Activated CD4-positive, alpha-beta T cell treated with anti-CD3 and anti-CD28 coated beads for 36 hours (primary cell): Measurements from ENCODE around the gene VCY. TPM values are rescaled to one million over a fixed set of nuclear protein-coding genes. Genes with fewer than 3 reads are reported as not detected.
"Not testable (repeated sequence)": the region's sequence is repeated elsewhere in the genome, so short reads cannot be mapped to it uniquely, and the experiment has no call there.

Experiments used
- ATAC-seq: fragments of 200-7000 bp; cut with Tn5 transposase; one replicate; pipeline ENCODE4 v1.10.0; 2021; ENCODE audit warnings: mild to moderate bottlenecking, moderate library complexity
- CTCF ChIA-PET: fragments of 350-600 bp; sonication (Branson Sonifier 250); formaldehyde crosslinking; loops from one replicate; lab custom pipeline; 2021; ENCODE audit warnings: antibody characterized with exemption; lab: Charles Lee
- POLR2A ChIA-PET: fragments of 350-600 bp; sonication (Branson Sonifier 250); formaldehyde crosslinking; loops from one replicate; lab custom pipeline; 2021; ENCODE audit warnings: antibody characterized with exemption, inconsistent platforms; lab: Charles Lee
- DNase-seq: peaks from one replicate; pipeline ENCODE4 v3.0.0-alpha.2; 2020
- H3K27ac Mint-ChIP-seq: one replicate; pipeline ENCODE4 v1.8.0; 2021; ENCODE audit warnings: mixed read lengths
- H3K27me3 Mint-ChIP-seq: one replicate; pipeline ENCODE4 v1.8.0; 2021; ENCODE audit warnings: mixed read lengths
- H3K36me3 Mint-ChIP-seq: one replicate; pipeline ENCODE4 v1.8.0; 2021; ENCODE audit warnings: low read depth, mixed read lengths
- H3K4me1 Mint-ChIP-seq: one replicate; pipeline ENCODE4 v1.8.0; 2021; ENCODE audit warnings: mixed read lengths
- H3K4me3 Mint-ChIP-seq: one replicate; pipeline ENCODE4 v1.8.0; 2021; ENCODE audit warnings: mild to moderate bottlenecking, moderate library complexity, mixed read lengths
- H3K9me3 Mint-ChIP-seq: one replicate; pipeline ENCODE4 v1.8.0; 2021; ENCODE audit warnings: low read depth, mixed read lengths
- intact Hi-C, 2 experiments: fragments of 100-400 bp; cut with DNase I in 1 of 2; cut with micrococcal nuclease in 1 of 2; formaldehyde crosslinking; loops; one replicate each; pipeline versions ENCODE4 v1.14.2 to v1.15.1; 2022 to 2024; cut with DNase I, micrococcal nuclease
- total RNA-seq, 2 experiments: library from RNA; stranded (reverse); gene quantifications; one replicate each; pipeline ENCODE4 v1.2.3, GENCODE V29; 2021

VCY gene
- total RNA-seq: not detected

DNA sequence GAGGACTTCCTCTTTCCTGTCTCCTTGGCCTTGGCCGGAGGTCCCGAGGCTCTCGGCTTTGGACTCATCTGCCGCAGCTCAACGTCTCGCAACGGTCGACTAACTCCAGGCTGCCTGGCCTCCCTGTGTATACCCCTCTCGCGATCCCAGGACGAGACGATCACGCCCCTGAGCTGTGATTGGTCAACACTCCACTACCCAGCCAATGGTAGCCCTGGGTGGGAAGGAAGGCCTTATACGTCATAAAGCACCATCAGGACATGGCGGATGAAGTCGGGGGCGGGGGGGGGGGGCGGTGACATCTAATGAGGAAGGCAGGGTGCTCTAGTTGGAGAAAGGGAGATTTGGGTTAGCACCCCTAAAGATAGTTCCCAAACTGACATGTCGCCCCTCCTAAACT lies at the start of gene VCY:
VCY (minus strand) TSS at position 101 of the 400 bp plus-strand sequence; CDS start at position 68, 33 bp downstream.
- ATAC-seq, CTCF ChIA-PET: not testable (repeated sequence)

DNA sequence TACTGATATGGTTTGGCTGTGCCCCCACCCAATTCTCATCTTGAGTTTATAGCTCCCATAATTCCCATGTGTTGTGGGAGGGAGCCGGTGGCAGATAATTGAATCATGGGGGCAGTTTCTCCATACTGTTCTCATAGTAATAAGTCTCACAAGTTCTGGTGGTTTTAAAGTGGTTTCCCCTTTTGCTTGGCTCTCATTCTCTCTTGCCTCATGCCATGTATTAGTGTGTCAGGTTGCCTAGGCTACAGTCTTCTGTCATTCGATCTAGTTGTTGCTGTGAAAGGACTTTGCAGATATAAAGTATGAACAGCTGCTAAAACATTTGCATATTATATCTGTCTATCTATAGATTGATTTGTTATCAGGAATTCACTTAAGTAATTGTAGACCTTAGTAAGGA lies 44.1 kb upstream of the VCY start:
- H3K9me3 Mint-ChIP-seq, intact Hi-C loops, H3K27me3 Mint-ChIP-seq, H3K4me3 Mint-ChIP-seq, ATAC-seq, DNase-seq, H3K4me1 Mint-ChIP-seq, H3K36me3 Mint-ChIP-seq, CTCF ChIA-PET, H3K27ac Mint-ChIP-seq, POLR2A ChIA-PET: not testable (repeated sequence)

More for the DNA sequence above, at the start of gene VCY:
- H3K9me3 Mint-ChIP-seq, H3K36me3 Mint-ChIP-seq, H3K4me3 Mint-ChIP-seq, H3K27me3 Mint-ChIP-seq, POLR2A ChIA-PET, H3K27ac Mint-ChIP-seq, H3K4me1 Mint-ChIP-seq, DNase-seq, intact Hi-C loops: not testable (repeated sequence)

DNA sequence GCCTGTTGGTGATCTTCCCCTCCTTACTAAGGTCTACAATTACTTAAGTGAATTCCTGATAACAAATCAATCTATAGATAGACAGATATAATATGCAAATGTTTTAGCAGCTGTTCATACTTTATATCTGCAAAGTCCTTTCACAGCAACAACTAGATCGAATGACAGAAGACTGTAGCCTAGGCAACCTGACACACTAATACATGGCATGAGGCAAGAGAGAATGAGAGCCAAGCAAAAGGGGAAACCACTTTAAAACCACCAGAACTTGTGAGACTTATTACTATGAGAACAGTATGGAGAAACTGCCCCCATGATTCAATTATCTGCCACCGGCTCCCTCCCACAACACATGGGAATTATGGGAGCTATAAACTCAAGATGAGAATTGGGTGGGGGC lies 25.6 kb upstream of the VCY start:
- CTCF ChIA-PET, POLR2A ChIA-PET: not testable (repeated sequence)

DNA sequence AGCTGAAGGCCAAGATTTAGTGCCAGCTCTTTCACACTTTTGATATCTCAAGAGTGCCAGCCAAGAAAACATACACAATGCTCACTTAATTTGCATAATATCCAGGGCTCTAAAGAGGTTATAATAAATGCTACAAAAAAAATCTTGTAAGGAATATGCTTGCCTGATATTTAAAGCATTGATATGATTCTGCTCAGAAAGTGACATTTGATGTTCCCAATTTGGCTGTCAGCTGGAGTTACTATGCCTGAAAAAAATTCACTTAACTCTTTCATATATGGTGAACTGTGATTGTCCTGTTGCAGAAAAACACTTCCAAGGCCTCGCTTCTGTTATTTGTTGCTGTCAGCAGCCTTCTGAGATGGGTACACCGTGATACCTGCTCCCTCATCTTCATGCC lies 43.9 kb downstream of the VCY start:
- H3K27ac Mint-ChIP-seq, H3K9me3 Mint-ChIP-seq, ATAC-seq, H3K27me3 Mint-ChIP-seq, H3K4me1 Mint-ChIP-seq, CTCF ChIA-PET, POLR2A ChIA-PET, intact Hi-C loops, DNase-seq, H3K4me3 Mint-ChIP-seq, H3K36me3 Mint-ChIP-seq: not testable (repeated sequence)

More for the DNA sequence above, 25.6 kb upstream of the VCY start:
- H3K36me3 Mint-ChIP-seq, intact Hi-C loops, H3K9me3 Mint-ChIP-seq, H3K27ac Mint-ChIP-seq, H3K4me3 Mint-ChIP-seq, H3K4me1 Mint-ChIP-seq, ATAC-seq, H3K27me3 Mint-ChIP-seq, DNase-seq: not testable (repeated sequence)

Other genes starting within 250 kb of the VCY start
- gene VCY1B, start 69.8 kb upstream of the VCY start, total RNA-seq: not detected